HUES64 (cell line): ENCODE results near the gene AJAP1.

ENCODE experiments used
- H3K27ac ChIP-seq: 2 replicates; pipeline ENCODE4 v1.7.0; 2013; ENCODE audit warnings: low read depth, low read length, inconsistent platforms
- H3K27me3 ChIP-seq: 2 replicates; pipeline ENCODE4 v1.6.1; 2013; ENCODE audit warnings: mild to moderate bottlenecking, low read length; ENCODE audit not compliant: insufficient read depth
- H3K36me3 ChIP-seq: 2 replicates; pipeline ENCODE4 v1.6.1; 2013; ENCODE audit warnings: mild to moderate bottlenecking, low read length; ENCODE audit not compliant: insufficient read depth
- H3K4me1 ChIP-seq: 2 replicates; pipeline ENCODE4 v1.6.1; 2013; ENCODE audit warnings: mild to moderate bottlenecking, low read length, moderate library complexity; ENCODE audit not compliant: insufficient read depth
- H3K4me3 ChIP-seq: 2 replicates; pipeline ENCODE4 v1.5.1; 2013; ENCODE audit warnings: mild to moderate bottlenecking, low read length, moderate library complexity
- H3K9ac ChIP-seq: 2 replicates; pipeline ENCODE4 v1.6.1; 2013; ENCODE audit warnings: mild to moderate bottlenecking, low read depth, low read length
- H3K9me3 ChIP-seq: 2 replicates; pipeline ENCODE4 v1.6.1; 2013; ENCODE audit warnings: low read depth, low read length; ENCODE audit not compliant: insufficient read depth
- WGBS: fragments of 150-250, 120-280 bp; methylation state at CpG from one replicate; pipeline ENCODE4 v1.1.7; 2013; ENCODE audit warnings: missing lambda C conversion rate; 5-methylcytosine and 5-hydroxymethylcytosine counted together

Gene AJAP1

DNA sequence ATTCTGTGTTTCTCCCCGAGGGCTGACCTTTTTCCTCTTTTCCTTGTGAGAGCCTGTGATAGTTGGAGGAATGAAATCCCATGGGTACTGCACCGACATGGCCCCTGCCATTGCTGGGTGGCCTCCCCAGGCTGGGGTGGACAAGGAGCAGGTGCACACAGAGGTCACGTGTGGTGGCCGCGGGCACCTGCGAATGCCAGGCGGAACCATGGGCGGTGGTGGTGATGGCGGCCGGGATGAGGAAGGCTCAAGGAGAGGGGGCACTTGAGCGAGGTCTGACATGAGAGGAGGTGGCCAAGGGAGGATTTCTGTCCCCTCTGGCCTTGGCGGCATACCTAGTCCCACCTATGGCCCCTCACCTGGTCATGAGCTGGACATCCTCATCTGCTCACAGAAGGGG lies 69.6 kb downstream of the AJAP1 start:
- Histone ChIP-seq H3K9ac (no peak overlapping the region), H3K9me3 (no peaks in the 10 kb centered on the region), H3K27ac (no peak overlapping the region), H3K4me1 (no peaks in the 10 kb centered on the region), H3K27me3 (no peaks in the 10 kb centered on the region), H3K4me3 (no peak overlapping the region), H3K36me3 (no peaks in the 10 kb centered on the region)
- 91% methylated on average over 12 of the region's 12 CpGs for WGBS

DNA sequence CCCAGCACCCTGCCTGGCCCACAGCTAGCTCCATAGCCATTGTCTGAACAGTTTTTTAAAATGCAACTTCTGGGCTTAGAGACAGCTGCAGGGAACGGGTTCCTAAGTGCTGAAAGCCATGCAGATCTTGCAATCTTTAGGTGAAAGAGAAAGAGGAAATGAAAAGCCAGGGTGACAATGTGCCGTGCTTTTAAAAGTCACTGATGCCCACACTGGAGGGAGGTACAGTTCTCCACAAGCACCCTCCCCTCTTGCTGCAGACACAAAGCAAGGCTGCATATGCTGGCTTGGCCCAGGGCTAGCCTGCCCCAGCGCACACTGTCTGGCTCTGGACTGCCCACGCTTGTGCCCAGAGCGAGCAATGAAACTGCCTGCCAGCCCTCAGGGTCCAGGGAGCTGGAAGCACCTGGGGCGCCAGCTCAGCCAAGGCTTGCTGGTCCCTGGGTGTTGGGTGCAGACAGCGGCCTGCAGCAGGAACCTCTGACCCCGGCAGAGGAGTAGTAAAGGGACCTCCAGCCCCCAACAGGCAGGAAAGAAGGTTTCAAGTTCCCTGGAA lies 70.4 kb downstream of the AJAP1 start:
- no peak overlapping the region for H3K9ac ChIP-seq
- no peak overlapping the region for H3K27ac ChIP-seq
- no peaks in the 10 kb centered on the region for H3K9me3 ChIP-seq
- no peaks in the 10 kb centered on the region for H3K4me1 ChIP-seq
- no peak overlapping the region for H3K4me3 ChIP-seq
- 87% methylated on average over 8 of the region's 8 CpGs for WGBS
- no peaks in the 10 kb centered on the region for H3K27me3 ChIP-seq
- H3K36me3 ChIP-seq = no peaks in the 10 kb centered on the region

DNA sequence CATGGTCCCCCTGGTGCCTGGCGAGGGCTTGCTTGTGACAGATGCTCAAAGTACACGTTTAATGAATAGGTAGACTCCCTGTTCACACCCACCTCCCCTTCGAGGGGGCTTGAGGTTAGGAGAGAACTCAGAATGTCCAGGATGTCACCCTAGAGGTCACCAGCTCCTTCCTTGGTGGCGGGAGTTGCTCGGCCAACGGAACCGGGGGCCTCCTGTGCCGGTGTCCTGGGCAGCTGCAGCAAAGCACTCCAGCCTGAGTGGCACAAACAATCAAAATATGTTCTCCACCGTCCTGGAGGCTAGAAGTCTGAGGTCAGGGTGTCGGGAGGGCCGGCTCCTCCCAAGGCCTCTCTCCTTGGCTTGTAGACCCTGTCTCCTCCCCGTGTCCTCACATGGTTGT lies 71.0 kb downstream of the AJAP1 start:
- Histone ChIP-seq H3K9ac (no peak overlapping the region), H3K4me1 (no peaks in the 10 kb centered on the region), H3K27ac (no peak overlapping the region), H3K9me3 (no peaks in the 10 kb centered on the region), H3K36me3 (no peaks in the 10 kb centered on the region), H3K27me3 (no peaks in the 10 kb centered on the region), H3K4me3 (no peak overlapping the region)
- WGBS = 94% methylated on average over 12 of the region's 12 CpGs

DNA sequence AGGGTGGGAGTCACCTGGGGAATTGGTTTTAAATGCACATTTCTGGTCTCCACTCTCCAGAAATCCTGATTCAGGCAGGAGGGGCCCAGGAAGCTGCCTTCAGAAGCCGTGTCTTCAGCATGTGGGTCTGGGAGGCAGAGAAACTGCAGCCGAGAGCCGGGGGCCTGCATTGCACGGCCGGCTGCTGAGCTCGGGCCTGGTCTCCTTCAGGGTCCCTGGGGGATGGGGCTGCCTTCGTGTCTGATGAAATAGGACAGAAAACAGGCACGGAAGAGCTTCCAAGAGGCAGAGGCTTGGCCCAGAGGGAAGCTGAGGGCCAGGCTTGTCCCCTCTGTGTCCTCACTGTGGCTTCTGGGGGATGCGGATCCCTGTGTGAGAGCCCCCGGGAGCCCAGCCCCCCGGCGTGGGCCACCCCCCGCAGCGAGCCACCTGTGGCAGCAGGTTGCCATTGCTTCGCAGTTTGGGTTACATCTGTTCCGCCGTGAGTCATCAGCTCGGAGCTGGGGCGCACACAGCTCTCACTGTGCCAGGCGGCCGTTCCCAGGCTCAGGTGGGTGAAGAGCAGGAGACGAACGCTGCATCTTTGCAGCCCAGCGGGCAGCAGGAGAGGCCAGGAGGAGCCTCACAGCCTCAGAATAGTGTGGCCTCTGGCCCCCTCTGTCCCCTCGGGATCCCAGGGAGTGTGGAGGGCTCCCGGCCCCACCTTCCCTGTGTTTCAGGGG lies 72.4 kb downstream of the AJAP1 start:
- no peaks in the 10 kb centered on the region for H3K9me3 ChIP-seq
- no peaks in the 10 kb centered on the region for H3K36me3 ChIP-seq
- WGBS = 89% methylated on average over 26 of the region's 26 CpGs
- no peak overlapping the region for H3K4me3 ChIP-seq
- no peaks in the 10 kb centered on the region for H3K27me3 ChIP-seq
- H3K9ac ChIP-seq = no peak overlapping the region
- no peaks in the 10 kb centered on the region for H3K4me1 ChIP-seq
- no peak overlapping the region for H3K27ac ChIP-seq

DNA sequence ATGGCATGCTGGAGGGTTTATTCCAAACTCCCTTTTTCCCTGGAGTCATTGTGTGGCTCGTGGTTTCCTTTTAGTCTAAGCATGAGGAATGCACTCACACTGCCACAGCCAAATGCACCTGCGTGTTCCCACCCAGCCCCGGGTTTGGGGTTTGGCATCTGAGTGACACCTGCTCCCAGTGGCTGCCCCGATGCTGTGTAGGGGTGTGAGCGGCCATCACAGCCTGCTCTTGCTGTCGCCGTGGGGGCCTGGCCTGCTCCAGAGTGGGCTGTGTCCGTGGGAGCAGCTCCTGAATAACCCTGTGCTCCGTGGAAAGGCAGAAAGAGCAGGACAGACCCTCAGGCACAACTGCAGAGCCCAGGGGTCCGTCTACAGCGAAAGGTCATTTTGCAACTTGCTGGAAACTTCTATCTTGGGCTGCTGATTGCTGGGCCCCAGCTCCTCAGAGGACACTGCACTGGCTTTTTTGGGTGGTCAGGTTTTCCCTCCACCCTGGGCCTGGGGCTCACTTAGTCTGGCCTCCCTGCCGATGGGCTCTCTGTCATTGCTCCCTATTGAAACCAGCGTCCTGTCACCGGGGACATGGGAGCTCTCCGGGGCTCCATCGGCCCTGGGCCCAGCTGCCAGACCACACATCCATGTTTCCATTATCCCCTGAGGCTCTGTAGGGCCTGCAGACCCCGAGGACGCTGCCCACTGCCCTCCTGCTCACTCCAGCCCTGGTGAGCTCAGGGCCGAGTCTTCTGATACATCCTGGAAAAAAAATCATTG lies 74.1 kb downstream of the AJAP1 start:
- Histone ChIP-seq H3K27me3 (no peaks in the 10 kb centered on the region), H3K9me3 (no peaks in the 10 kb centered on the region)
- WGBS = 93% methylated on average over 19 of the region's 19 CpGs

DNA sequence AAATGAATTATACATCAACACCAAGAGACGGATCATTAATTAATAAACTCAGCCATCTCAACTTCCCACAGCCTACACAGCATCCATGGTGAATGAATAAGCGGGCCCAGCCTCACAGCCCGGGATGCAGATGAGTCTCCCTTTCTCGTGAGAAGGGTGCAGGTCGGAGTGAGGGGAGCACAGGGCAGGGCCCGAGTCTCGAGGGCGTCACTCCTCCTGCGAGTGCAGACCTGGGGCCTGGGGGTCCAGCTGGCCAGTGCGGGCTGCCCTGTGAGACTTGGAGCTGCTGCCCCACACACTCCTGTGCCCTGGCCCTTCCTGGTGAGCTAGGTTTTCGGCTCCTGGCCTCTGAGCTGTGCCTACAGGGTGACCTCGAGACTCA lies 74.7 kb downstream of the AJAP1 start:
- Histone ChIP-seq H3K9me3 (no peaks in the 10 kb centered on the region), H3K27ac (no peak overlapping the region), H3K9ac (no peak overlapping the region), H3K4me3 (no peak overlapping the region), H3K4me1 (0 out of 2 replicates have a peak, but pooled peaks cover under 1% of the 10 kb centered on the region), H3K36me3 (no peaks in the 10 kb centered on the region), H3K27me3 (no peaks in the 10 kb centered on the region)
- 94% methylated on average over 12 of the region's 12 CpGs for WGBS

More for the DNA sequence above, 74.1 kb downstream of the AJAP1 start:
- H3K4me3 ChIP-seq = no peak overlapping the region
- no peaks in the 10 kb centered on the region for H3K4me1 ChIP-seq
- H3K27ac ChIP-seq = no peak overlapping the region
- no peaks in the 10 kb centered on the region for H3K36me3 ChIP-seq
- H3K9ac ChIP-seq = no peak overlapping the region

DNA sequence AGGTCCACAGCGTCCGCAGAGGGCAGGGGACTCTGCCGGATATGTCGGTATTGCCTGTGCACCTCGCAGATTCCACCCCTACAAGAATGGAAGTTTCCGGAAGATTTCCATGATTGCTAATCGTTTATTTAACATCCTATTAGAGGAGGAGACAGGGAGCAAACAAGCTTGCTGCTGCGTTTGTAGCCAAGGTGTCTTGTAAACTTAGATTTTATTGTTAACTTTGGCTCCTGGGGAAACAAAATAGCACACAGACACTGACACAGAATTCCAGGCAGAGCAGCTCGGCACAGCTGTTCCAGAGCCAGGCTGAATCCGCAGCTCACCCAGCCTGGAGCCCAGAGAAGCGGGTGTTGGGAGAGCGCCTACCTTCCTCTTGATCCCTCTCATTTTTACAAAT lies 75.7 kb downstream of the AJAP1 start:
- H3K9ac ChIP-seq = no peak overlapping the region
- no peaks in the 10 kb centered on the region for H3K27me3 ChIP-seq
- H3K4me3 ChIP-seq = no peak overlapping the region
- no peaks in the 10 kb centered on the region for H3K36me3 ChIP-seq
- H3K9me3 ChIP-seq = no peaks in the 10 kb centered on the region
- 95% methylated on average over 12 of the region's 12 CpGs for WGBS
- no peak overlapping the region for H3K27ac ChIP-seq
- H3K4me1 ChIP-seq = 0 out of 2 replicates have a peak, but pooled peaks cover 4% of the 10 kb centered on the region

DNA sequence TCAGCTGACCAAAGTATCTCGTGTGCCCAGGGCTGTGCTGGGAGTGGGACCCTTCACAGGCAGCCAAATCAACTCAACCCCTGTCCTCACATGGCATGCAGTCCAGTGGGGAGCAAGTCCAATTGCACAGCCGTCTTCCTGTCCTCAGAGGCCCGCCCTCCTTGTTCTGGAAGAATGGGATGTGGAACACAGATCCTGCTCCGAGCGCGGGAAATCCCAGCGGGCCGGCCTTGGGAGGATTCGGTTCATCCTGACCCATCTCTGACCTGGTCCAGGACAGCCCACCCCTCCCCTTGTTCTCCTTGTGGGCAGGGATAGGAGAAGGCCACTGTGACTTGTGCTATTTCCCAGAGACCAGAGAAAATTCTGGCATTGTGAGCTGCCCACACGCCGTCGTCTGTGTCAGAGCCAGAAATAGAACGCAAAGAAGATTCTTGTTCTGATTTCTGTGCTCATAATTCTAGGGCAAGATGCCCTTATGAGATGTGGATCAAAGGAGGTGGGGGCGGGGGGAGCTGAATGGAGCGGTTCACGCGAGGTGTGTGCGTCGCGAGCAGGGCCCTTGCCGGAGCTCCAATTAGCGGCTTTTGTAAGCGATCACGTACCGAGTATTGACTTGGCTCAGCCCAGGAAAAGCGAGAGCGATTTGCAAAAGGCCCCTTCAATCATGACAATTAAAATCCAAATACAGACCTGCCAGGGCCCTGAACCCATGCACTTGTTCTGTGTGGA lies 79.2 kb downstream of the AJAP1 start:
- H3K27me3 ChIP-seq = no peaks in the 10 kb centered on the region
- no peaks in the 10 kb centered on the region for H3K36me3 ChIP-seq
- WGBS = 95% methylated on average over 27 of the region's 27 CpGs
- H3K27ac ChIP-seq = no peak overlapping the region
- no peak overlapping the region for H3K9ac ChIP-seq
- 0 out of 2 replicates have a peak, but pooled peaks cover 4% of the 10 kb centered on the region for H3K9me3 ChIP-seq
- H3K4me1 ChIP-seq = 0 out of 2 replicates have a peak, but pooled peaks cover 4% of the 10 kb centered on the region
- H3K4me3 ChIP-seq = no peak overlapping the region

DNA sequence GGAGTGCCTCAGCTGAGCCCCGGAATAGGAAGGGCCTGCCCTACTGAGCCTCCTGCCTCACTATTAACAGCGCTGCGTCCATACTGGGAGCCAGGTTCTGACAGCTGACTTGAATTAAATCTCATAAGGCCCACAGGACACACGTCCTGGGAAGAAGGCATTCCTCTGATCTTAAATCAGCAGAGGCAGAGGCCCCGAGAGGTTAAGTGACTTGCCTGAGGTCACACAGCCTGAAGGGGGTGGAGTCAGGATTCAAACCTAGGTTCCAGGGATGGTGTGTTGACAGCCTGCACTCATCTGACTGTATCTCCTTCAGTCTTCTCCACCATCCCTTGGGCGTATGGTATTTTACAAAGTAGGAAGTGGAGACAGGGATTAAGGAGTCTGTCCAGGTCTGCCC lies 79.8 kb downstream of the AJAP1 start:
- no peak overlapping the region for H3K9ac ChIP-seq
- H3K4me1 ChIP-seq = 0 out of 2 replicates have a peak, but pooled peaks cover 4% of the 10 kb centered on the region
- no peak overlapping the region for H3K4me3 ChIP-seq
- 88% methylated on average over 6 of the region's 6 CpGs for WGBS
- no peaks in the 10 kb centered on the region for H3K36me3 ChIP-seq
- no peaks in the 10 kb centered on the region for H3K27me3 ChIP-seq
- H3K9me3 ChIP-seq = 0 out of 2 replicates have a peak, but pooled peaks cover 4% of the 10 kb centered on the region
- H3K27ac ChIP-seq = no peak overlapping the region

DNA sequence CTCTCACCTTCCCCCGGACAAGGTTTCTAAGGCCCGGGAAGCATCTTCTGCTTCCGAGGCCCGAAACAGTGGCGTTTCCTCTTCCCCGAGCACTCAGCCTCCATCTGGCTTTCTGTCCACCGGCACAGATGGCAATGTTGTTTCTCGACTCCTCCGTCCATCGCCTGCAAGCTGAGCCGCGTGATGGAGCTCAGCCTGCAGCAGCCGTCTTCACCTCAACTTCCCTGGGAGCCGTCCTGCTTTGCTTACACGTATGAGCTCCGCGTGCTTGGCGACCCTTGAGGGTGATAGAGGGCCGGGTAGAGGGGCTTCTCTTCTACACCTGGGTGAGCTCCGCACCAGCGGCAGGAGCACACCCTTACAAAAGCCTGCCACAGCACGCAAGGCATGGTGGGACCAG lies 80.4 kb downstream of the AJAP1 start:
- no peak overlapping the region for H3K27ac ChIP-seq
- 0 out of 2 replicates have a peak, but pooled peaks cover 4% of the 10 kb centered on the region for H3K4me1 ChIP-seq
- 92% methylated on average over 22 of the region's 22 CpGs for WGBS
- H3K9me3 ChIP-seq = 0 out of 2 replicates have a peak, but pooled peaks cover 4% of the 10 kb centered on the region
- H3K36me3 ChIP-seq = no peaks in the 10 kb centered on the region
- H3K9ac ChIP-seq = no peak overlapping the region
- H3K4me3 ChIP-seq = no peak overlapping the region
- H3K27me3 ChIP-seq = no peaks in the 10 kb centered on the region

DNA sequence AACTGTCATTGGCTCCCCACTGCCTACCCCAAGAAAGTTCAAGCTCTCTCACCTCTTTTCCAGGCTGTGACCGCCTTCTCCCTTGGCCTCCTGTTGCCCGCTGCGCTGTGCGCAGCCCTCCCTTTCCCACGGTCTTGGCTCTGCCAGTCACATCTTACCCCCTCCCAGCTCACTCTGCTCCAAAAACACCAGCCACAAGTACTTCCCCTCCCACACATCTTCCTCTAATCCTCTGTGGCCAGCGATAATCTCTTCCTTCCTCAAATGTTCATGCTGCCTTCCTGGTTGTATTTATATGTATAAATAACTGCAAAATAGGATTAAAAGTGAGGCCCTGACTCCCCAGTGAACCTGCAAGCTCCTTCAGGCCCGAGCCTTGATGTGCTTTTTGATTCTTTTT lies 81.8 kb downstream of the AJAP1 start:
- Histone ChIP-seq H3K9me3 (0 out of 2 replicates have a peak, but pooled peaks cover 4% of the 10 kb centered on the region), H3K27ac (no peak overlapping the region), H3K4me1 (0 out of 2 replicates have a peak, but pooled peaks cover 4% of the 10 kb centered on the region), H3K9ac (no peak overlapping the region), H3K4me3 (no peak overlapping the region), H3K36me3 (no peaks in the 10 kb centered on the region), H3K27me3 (no peaks in the 10 kb centered on the region)
- 54% methylated on average over 7 of the region's 7 CpGs for WGBS
